ENCODE results near the gene MRPL32. TPM values are rescaled to one million over a fixed set of nuclear protein-coding genes. Genes with fewer than 3 reads are reported as not detected.
A peak's percentile ranks its signal among the peaks of the same experiment; 100 is the strongest.

The MRPL32 gene
- total RNA-seq, 6 donors from 2014 or later: 21.0 to 63.9 (median 42.3) TPM

DNA sequence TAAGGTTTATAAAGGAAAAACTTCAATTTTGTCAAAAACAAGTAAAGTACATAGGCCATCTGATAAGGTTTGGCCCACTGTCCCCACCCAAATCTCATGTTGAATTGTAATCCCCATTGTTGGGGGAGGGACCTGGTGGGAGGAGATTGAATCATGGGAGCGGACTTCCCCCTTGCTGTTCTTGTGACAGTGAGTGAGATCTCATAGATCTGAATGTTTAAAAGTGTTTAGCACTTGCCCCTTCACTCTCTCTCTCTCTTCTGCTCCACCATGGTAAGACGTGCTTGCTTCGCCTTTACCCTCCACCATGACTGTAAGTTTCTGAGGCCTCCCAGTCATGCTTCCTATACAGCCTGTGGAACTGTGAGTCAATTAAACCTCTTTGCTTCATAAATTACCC, 18.2 kb downstream of the MRPL32 start:
- ATAC-seq (ENCODE audit: low FRiP score in 2 of 2): no peak
- H3K9me3 ChIP-seq: no peaks in the 10 kb centered on the region
- WGBS, 2 donors: 60 to 76% methylated on average over 3 of the region's 3 CpGs
- no peak for TF ChIP-seq POLR2AphosphoS5 (IDR thresholded peaks at IDR 0.05)
- TF ChIP-seq, protein P1, sequence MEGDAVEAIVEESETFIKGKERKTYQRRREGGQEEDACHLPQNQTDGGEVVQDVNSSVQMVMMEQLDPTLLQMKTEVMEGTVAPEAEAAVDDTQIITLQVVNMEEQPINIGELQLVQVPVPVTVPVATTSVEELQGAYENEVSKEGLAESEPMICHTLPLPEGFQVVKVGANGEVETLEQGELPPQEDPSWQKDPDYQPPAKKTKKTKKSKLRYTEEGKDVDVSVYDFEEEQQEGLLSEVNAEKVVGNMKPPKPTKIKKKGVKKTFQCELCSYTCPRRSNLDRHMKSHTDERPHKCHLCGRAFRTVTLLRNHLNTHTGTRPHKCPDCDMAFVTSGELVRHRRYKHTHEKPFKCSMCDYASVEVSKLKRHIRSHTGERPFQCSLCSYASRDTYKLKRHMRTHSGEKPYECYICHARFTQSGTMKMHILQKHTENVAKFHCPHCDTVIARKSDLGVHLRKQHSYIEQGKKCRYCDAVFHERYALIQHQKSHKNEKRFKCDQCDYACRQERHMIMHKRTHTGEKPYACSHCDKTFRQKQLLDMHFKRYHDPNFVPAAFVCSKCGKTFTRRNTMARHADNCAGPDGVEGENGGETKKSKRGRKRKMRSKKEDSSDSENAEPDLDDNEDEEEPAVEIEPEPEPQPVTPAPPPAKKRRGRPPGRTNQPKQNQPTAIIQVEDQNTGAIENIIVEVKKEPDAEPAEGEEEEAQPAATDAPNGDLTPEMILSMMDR (IDR thresholded peaks at IDR 0.05): no peak
- no peak for TF ChIP-seq EP300 (IDR thresholded peaks at IDR 0.05)
- TF ChIP-seq POLR2A (IDR thresholded peaks at IDR 0.05): no peak
- H3K36me3 ChIP-seq: no peaks in the 10 kb centered on the region
- H3K4me1 ChIP-seq: no peaks in the 10 kb centered on the region
- H3K27ac ChIP-seq: no peak overlapping the region
- H3K4me3 ChIP-seq: no peak overlapping the region
- DNase-seq: no peak
- no peaks in the 10 kb centered on the region for H3K27me3 ChIP-seq

DNA sequence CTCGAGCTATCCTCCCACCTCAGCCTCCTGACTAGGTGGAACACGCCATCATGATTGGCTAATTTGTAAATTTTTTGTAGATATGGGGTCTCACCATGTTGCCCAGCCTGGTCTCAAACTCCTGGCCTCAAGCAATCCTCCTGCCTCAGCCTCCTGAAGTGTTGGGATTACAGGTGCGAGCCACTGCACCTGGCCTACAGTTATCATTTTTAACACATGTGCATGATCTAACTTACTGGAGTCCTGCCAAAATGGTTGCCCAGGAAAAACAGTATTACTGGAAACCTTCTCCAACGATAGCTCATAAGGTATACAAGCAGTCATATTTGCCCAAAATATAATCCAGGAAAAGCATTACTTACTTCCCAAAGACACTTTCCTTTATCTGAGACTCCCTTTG, 20.2 kb downstream of the MRPL32 start:
- no peak for DNase-seq
- no peak for ATAC-seq (ENCODE audit: low FRiP score in 2 of 2)
- Histone ChIP-seq H3K4me1 (no peaks in the 10 kb centered on the region), H3K27ac (no peak overlapping the region), H3K9me3 (peaks cover 0 to 7% (median 6%) of the 10 kb centered on the region in 4 donors), H3K36me3 (no peaks in the 10 kb centered on the region), H3K4me3 (no peak overlapping the region), H3K27me3 (no peaks in the 10 kb centered on the region)
- 74 to 86% methylated on average over 4 of the region's 4 CpGs for whole genome bisulfite sequencing, 2 donors
- TF ChIP-seq POLR2AphosphoS5 (IDR thresholded peaks at IDR 0.05) (no peak), EP300 (IDR thresholded peaks at IDR 0.05) (no peak), POLR2A (IDR thresholded peaks at IDR 0.05) (no peak)
- TF ChIP-seq, protein P1 (IDR thresholded peaks at IDR 0.05): no peak

DNA sequence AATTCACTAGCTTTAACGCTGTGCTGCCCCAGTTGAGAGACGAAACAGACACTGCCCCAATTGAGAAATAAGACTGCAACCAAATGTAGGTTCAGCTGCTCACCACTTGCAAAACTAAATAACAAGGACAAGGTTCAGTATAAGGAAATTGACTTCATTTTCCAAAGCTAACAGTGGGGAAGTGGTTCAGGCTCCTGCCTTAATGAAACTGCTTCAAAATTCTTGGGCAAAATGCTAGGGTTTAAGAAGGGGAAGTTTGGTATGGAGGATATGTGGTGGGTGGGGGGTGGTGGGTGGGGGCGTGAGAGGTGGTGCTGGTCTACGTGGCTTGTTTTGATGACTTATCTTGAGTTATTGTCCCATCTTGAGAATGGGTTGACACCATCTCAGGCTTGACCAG, 21.8 kb downstream of the MRPL32 start:
- ATAC-seq (ENCODE audit: low FRiP score in 2 of 2): peak in 1 of 2 donors; percentile 36

DNA sequence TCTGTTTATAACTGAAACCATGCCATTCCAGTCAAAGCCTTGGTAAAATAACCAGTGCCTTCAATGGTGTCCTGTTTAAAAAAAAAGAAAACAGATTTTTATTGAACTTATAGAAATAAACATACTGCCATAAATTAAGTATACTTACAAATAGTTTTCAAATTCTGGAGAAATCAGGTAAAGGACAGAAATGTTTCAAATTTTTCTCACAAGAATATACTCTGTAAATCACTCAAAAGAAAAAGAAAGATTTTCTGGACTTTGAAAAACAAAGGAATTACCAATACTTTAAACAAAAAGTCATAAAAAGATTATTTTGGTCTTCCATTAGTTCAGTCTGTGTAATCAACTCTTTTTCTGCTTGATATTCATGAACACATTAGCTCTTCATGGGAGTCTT, 23.9 kb downstream of the MRPL32 start:
- Histone ChIP-seq H3K4me1 (no peaks in the 10 kb centered on the region), H3K4me3 (no peak overlapping the region), H3K36me3 (no peaks in the 10 kb centered on the region), H3K9me3 (peaks cover 0 to 7% (median 6%) of the 10 kb centered on the region in 4 donors), H3K27me3 (no peaks in the 10 kb centered on the region), H3K27ac (no peak overlapping the region)
- DNase-seq (no peak), ATAC-seq (ENCODE audit: low FRiP score in 2 of 2) (no peak)
- no peak for TF ChIP-seq POLR2AphosphoS5 (IDR thresholded peaks at IDR 0.05)
- TF ChIP-seq, protein P1 (IDR thresholded peaks at IDR 0.05): no peak
- TF ChIP-seq EP300 (IDR thresholded peaks at IDR 0.05): no peak
- no peak for TF ChIP-seq POLR2A (IDR thresholded peaks at IDR 0.05)

More for the DNA sequence above, 21.8 kb downstream of the MRPL32 start:
- WGBS, 2 donors: 70 to 85% methylated on average over 4 of the region's 4 CpGs
- Histone ChIP-seq H3K36me3 (no peaks in the 10 kb centered on the region), H3K4me1 (no peaks in the 10 kb centered on the region), H3K27ac (no peak overlapping the region), H3K4me3 (no peak overlapping the region), H3K9me3 (peaks cover 0 to 7% (median 6%) of the 10 kb centered on the region in 4 donors), H3K27me3 (no peaks in the 10 kb centered on the region)
- no peak for DNase-seq
- TF ChIP-seq EP300 (IDR thresholded peaks at IDR 0.05) (no peak), POLR2A (IDR thresholded peaks at IDR 0.05) (no peak), POLR2AphosphoS5 (IDR thresholded peaks at IDR 0.05) (no peak)
- TF ChIP-seq, protein P1 (IDR thresholded peaks at IDR 0.05): no peak

DNA sequence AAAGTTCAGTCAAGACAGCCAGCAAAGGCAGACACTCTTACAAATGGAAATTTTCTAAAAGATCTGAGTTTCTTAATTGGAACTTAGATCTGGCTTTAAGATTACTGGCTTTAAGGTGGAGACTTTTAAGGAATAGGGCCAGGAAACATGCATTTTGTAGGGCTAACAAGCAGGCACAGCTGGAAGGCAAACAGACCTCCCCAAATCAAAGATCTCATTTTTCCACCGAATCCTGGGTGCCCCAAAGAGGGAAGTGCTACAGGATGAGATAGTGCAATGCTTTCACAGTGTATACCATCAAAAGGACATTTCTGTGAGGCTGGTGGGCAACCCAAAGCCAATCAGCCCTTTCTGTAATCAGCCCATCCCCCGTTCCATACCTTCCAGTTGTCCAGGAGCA, 27.4 kb downstream of the MRPL32 start:
- peaks cover 0 to 7% (median 6%) of the 10 kb centered on the region in 4 donors for H3K9me3 ChIP-seq
- no peaks in the 10 kb centered on the region for H3K27me3 ChIP-seq
- ATAC-seq (ENCODE audit: low FRiP score in 2 of 2): no peak
- H3K4me3 ChIP-seq: no peak overlapping the region
- 68 to 77% methylated on average over 2 of the region's 2 CpGs for WGBS, 2 donors
- DNase-seq: no peak
- no peak overlapping the region for H3K27ac ChIP-seq
- no peak for TF ChIP-seq EP300 (IDR thresholded peaks at IDR 0.05)
- TF ChIP-seq, protein P1 (IDR thresholded peaks at IDR 0.05): no peak
- no peak for TF ChIP-seq POLR2AphosphoS5 (IDR thresholded peaks at IDR 0.05)
- H3K36me3 ChIP-seq: no peaks in the 10 kb centered on the region
- no peaks in the 10 kb centered on the region for H3K4me1 ChIP-seq
